IMR-90 (cell line): ENCODE results near the gene APEX1. TPM values are rescaled to one million over a fixed set of nuclear protein-coding genes. Genes with fewer than 3 reads are reported as not detected.

Experiments
- ATAC-seq: fragments of 200-7000 bp; cut with Tn5 transposase; 2 replicates; pipeline ENCODE4 v1.9.1; 2020; ENCODE audit warnings: low read depth, mild to moderate bottlenecking, moderate library complexity
- BruUV-seq: library from RNA; stranded (reverse); fragments of 400-500 nt; replicated peaks from 2 replicates; lab custom pipeline; 2021; lab: Mats Ljungman, UMichigan
- CTCF ChIA-PET: fragments of 300-600 bp; formaldehyde crosslinking; extraction: SDS; loops from one replicate; lab custom pipeline; 2021; ENCODE audit warnings: antibody characterized with exemption; lab: Yijun Ruan, JAX
- POLR2A ChIA-PET: fragments of 300-600 bp; sonication (Branson Sonifier 250); formaldehyde crosslinking; loops from one replicate; lab custom pipeline; 2022; ENCODE audit warnings: antibody characterized with exemption; ENCODE audit not compliant: unreplicated experiment; lab: Charles Lee
- DNase-seq: peaks from one replicate; pipeline ENCODE4 v3.0.0; 2013
- H2AFZ ChIP-seq: replicated peaks from 2 replicates; pipeline ENCODE3; 2013; ENCODE audit warnings: low read length, mild to moderate bottlenecking; ENCODE audit not compliant: poor library complexity
- H2AK5ac ChIP-seq: 2 replicates; pipeline ENCODE4 v1.6.1; 2013; ENCODE audit warnings: low read depth, low read length, inconsistent platforms
- H2AK9ac ChIP-seq: replicated peaks from 2 replicates; pipeline ENCODE3; 2013; ENCODE audit warnings: mild to moderate bottlenecking, low read depth, low read length, moderate library complexity; ENCODE audit not compliant: poor library complexity
- H2BK120ac ChIP-seq: 2 replicates; pipeline ENCODE4 v1.6.1; 2013; ENCODE audit warnings: low read depth, low read length, inconsistent platforms
- H2BK15ac ChIP-seq: 3 replicates; pipeline ENCODE4 v1.6.1; 2013; ENCODE audit warnings: low read depth, low read length, inconsistent platforms
- H2BK20ac ChIP-seq: 2 replicates; pipeline ENCODE4 v1.6.1; 2013; ENCODE audit warnings: low read depth, mild to moderate bottlenecking, inconsistent platforms, low read length, moderate library complexity
- H2BK5ac ChIP-seq: 2 replicates; pipeline ENCODE4 v1.6.1; 2013; ENCODE audit warnings: mild to moderate bottlenecking, low read depth, low read length, inconsistent platforms; ENCODE audit not compliant: poor library complexity, severe bottlenecking
- H3K14ac ChIP-seq: replicated peaks from 2 replicates; pipeline ENCODE4 v1.6.1; 2013; ENCODE audit warnings: low read depth, low read length, inconsistent platforms
- H3K18ac ChIP-seq: 2 replicates; pipeline ENCODE4 v1.6.1; 2013; ENCODE audit warnings: low read depth, low read length, control low read depth
- H3K23ac ChIP-seq: 2 replicates; pipeline ENCODE4 v1.6.1; 2013; ENCODE audit warnings: low read depth, low read length, inconsistent platforms
- H3K27ac ChIP-seq: 2 replicates; pipeline ENCODE4 v1.5.1; 2013; ENCODE audit warnings: mild to moderate bottlenecking, control low read depth, low read length; ENCODE audit not compliant: insufficient read depth
- H3K27me3 ChIP-seq: 2 replicates; pipeline ENCODE4 v1.6.1; 2013; ENCODE audit warnings: low read length; ENCODE audit not compliant: control insufficient read depth, insufficient read depth
- H3K36me3 ChIP-seq: 2 replicates; pipeline ENCODE4 v1.6.1; 2013; ENCODE audit warnings: low read length, mixed read lengths; ENCODE audit not compliant: control insufficient read depth, insufficient read depth
- H3K4ac ChIP-seq: 2 replicates; pipeline ENCODE4 v1.6.1; 2013; ENCODE audit warnings: low read depth, low read length, inconsistent platforms
- H3K4me1 ChIP-seq: 2 replicates; pipeline ENCODE4 v1.6.1; 2013; ENCODE audit warnings: low read length, mixed read lengths; ENCODE audit not compliant: control insufficient read depth, insufficient read depth
- H3K4me2 ChIP-seq: 2 replicates; pipeline ENCODE4 v1.6.1; 2013; ENCODE audit warnings: low read depth, mild to moderate bottlenecking, control low read depth, low read length, moderate library complexity
- H3K4me3 ChIP-seq: 2 replicates; pipeline ENCODE4 v1.5.1; 2013; ENCODE audit warnings: low read depth, mild to moderate bottlenecking, control low read depth, low read length, moderate library complexity; ENCODE audit not compliant: insufficient read depth
- H3K56ac ChIP-seq: 2 replicates; pipeline ENCODE4 v1.6.1; 2013; ENCODE audit warnings: low read length, inconsistent platforms; ENCODE audit not compliant: insufficient read depth; ENCODE audit errors: extremely low read depth
- H3K79me1 ChIP-seq, 2 experiments: 2 replicates each; pipeline ENCODE4 v1.6.1; 2013; ENCODE audit warnings: low read length in 2 of 2, inconsistent platforms in 1 of 2, low read depth in 1 of 2
- H3K9ac ChIP-seq: 2 replicates; pipeline ENCODE4 v1.6.1; 2013; ENCODE audit warnings: low read depth, low read length, control low read depth
- H3K9me1 ChIP-seq: 2 replicates; pipeline ENCODE4 v1.6.1; 2013; ENCODE audit warnings: low read length, inconsistent platforms; ENCODE audit not compliant: insufficient read depth
- H3K9me3 ChIP-seq: 2 replicates; pipeline ENCODE4 v1.6.1; 2013; ENCODE audit warnings: low read length; ENCODE audit not compliant: control insufficient read depth, insufficient read depth
- H4K20me1 ChIP-seq: 2 replicates; pipeline ENCODE4 v1.6.1; 2013; ENCODE audit warnings: low read length, inconsistent platforms; ENCODE audit not compliant: insufficient read depth
- H4K5ac ChIP-seq: 2 replicates; pipeline ENCODE4 v1.6.1; 2013; ENCODE audit warnings: mild to moderate bottlenecking, low read depth, low read length, control low read depth
- H4K8ac ChIP-seq, 2 experiments: 2 replicates each; pipeline ENCODE4 v1.6.1; 2013; ENCODE audit warnings: low read depth in 2 of 2, low read length in 2 of 2, control low read depth in 1 of 2, inconsistent platforms in 1 of 2
- H4K91ac ChIP-seq: 2 replicates; pipeline ENCODE4 v1.6.1; 2013; ENCODE audit warnings: low read depth, low read length, inconsistent platforms; ENCODE audit not compliant: insufficient read depth
- BHLHE40 ChIP-seq: fragments of 150-350 bp; IDR thresholded peaks from 2 replicates; pipeline ENCODE4 v1.6.1; 2016; ENCODE audit warnings: mild to moderate bottlenecking, low read depth, low read length
- CEBPB ChIP-seq: IDR thresholded peaks from 2 replicates; pipeline ENCODE4 v1.6.1; 2012; ENCODE audit warnings: low read depth, low read length, improper control_type of control experiment
- CHD1 ChIP-seq: IDR thresholded peaks from 2 replicates; pipeline ENCODE4 v1.6.1; 2012; ENCODE audit warnings: low read depth, low read length, improper control_type of control experiment
- FOS ChIP-seq: fragments of 150-350 bp; IDR thresholded peaks from 2 replicates; pipeline ENCODE4 v1.6.1; 2016; ENCODE audit warnings: low read depth, low read length
- MAFK ChIP-seq: IDR thresholded peaks from 2 replicates; pipeline ENCODE4 v1.6.1; 2012; ENCODE audit warnings: low read depth, low read length, improper control_type of control experiment
- MAZ ChIP-seq: IDR thresholded peaks from 2 replicates; pipeline ENCODE4 v1.6.1; 2012; ENCODE audit warnings: low read depth, mild to moderate bottlenecking, low read length, improper control_type of control experiment, moderate library complexity, borderline replicate concordance
- MXI1 ChIP-seq: IDR thresholded peaks from 2 replicates; pipeline ENCODE4 v1.6.1; 2012; ENCODE audit warnings: low read depth, mild to moderate bottlenecking, low read length, moderate library complexity, borderline replicate concordance
- NFE2L2 ChIP-seq: fragments of 150-350 bp; IDR thresholded peaks from 2 replicates; pipeline ENCODE4 v1.6.1; 2016; ENCODE audit warnings: low read depth, mild to moderate bottlenecking, low read length
- POLR2A ChIP-seq: IDR thresholded peaks from 2 replicates; pipeline ENCODE4 v1.6.1; 2012; ENCODE audit warnings: mild to moderate bottlenecking, low read depth, low read length
- SMC3 ChIP-seq: fragments of 150-350 bp; IDR thresholded peaks from 2 replicates; pipeline ENCODE4 v1.6.1; 2016; ENCODE audit warnings: low read depth, mild to moderate bottlenecking, antibody characterized with exemption, low read length, moderate library complexity
- WGBS, 2 experiments: methylation state at CpG; one replicate each; pipeline versions ENCODE4 v1.1.5 to v1.1.7; 2013; ENCODE audit warnings: missing lambda C conversion rate in 2 of 2; ENCODE audit not compliant: insufficient read length in 1 of 2; ENCODE audit errors: extremely low coverage in 2 of 2; 5-methylcytosine and 5-hydroxymethylcytosine counted together
- dilution Hi-C: fragments of 300-500 bp; cut with HindIII; formaldehyde crosslinking; loops from one replicate; pipeline ENCODE4 v1.14.3; 2018; ENCODE audit warnings: low sequenced_read_pairs; ENCODE audit not compliant: unreplicated experiment
- in situ Hi-C: fragments of 300-500 bp; cut with MboI; formaldehyde crosslinking; loops from 3 replicates; pipeline ENCODE4 v1.14.3; 2019; ENCODE audit warnings: low sequenced_read_pairs, inconsistent platforms, mixed read lengths
- intact Hi-C: fragments of 100-400 bp; cut with micrococcal nuclease; formaldehyde crosslinking; loops from 2 replicates; pipeline ENCODE4 v1.10.0; 2022
- polyA plus RNA-seq, 3 experiments: library from polyadenylated mRNA; depleted of rRNA; stranded (reverse); fragments of >200 nt; gene quantifications; 2 replicates each; pipeline ENCODE4 v1.2.3, GENCODE V29; 2012; ENCODE audit warnings: low replicate concordance in 1 of 3
- total RNA-seq: library from RNA; depleted of rRNA; stranded (reverse); fragments of >200 nt; gene quantifications from 2 replicates; pipeline ENCODE4 v1.2.3, GENCODE V29; 2012
- TF ChIP-seq, protein P1 (sequence below): fragments of 150-350 bp; IDR thresholded peaks from 2 replicates; pipeline ENCODE4 v1.6.1; 2016; ENCODE audit warnings: low read depth, mild to moderate bottlenecking, low read length, moderate library complexity, borderline replicate concordance
- TF ChIP-seq, protein P2 (sequence below): fragments of 150-350 bp; IDR thresholded peaks from 2 replicates; pipeline ENCODE4 v1.6.1; 2017; ENCODE audit warnings: mild to moderate bottlenecking, antibody characterized with exemption, low read length, low read depth
- TF ChIP-seq, protein P3 (sequence below): conservative IDR thresholded peaks from 2 replicates; pipeline ENCODE4 v1.5.1; 2012; ENCODE audit warnings: mild to moderate bottlenecking, low read depth, low read length, improper control_type of control experiment

Gene APEX1
- total and polyA plus RNA-seq, 2 of the 4 experiments (the other 2 are of a cell fraction), result 125 to 241 TPM

DNA sequence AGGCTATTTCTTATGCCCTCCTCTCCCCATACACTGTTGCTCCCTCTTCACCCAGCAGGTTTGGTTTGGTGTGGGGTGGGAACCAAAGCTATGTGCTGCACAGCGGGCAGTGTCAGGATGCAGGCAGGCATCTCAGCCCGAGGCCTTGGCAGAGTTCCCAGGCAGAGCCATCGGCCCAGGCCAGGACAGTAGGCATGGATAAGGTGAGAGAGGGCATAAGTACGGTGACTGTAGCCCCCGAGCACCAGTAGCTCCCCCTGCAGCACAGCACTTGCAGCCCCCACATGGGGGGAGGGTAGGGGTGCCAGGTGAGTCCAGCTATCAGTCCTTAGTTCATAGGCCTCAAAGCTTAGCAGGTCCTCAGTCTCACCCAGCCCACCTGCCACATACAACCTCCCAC lies 26.2 kb upstream of the APEX1 start:
- dilution Hi-C loops, result no loop called here
- Histone ChIP-seq H3K9me3 (no peaks in the 10 kb centered on the region), H3K56ac (no peak overlapping the region), H4K5ac (no peak overlapping the region), H3K4me2 (no peak overlapping the region), H2AK9ac (no peak overlapping the region), H3K23ac (no peak overlapping the region), H3K27me3 (0 out of 2 replicates have a peak, but pooled peaks cover 1% of the 10 kb centered on the region), H3K27ac (no peak overlapping the region), H2AK5ac (no peak overlapping the region), H3K18ac (no peak overlapping the region), H3K9me1 (no peaks in the 10 kb centered on the region), H3K14ac (no peak overlapping the region), H2AFZ (no peak overlapping the region), H2BK5ac (no peak overlapping the region), H3K36me3 (no peaks in the 10 kb centered on the region), H2BK20ac (no peak overlapping the region), H3K79me1 (no peaks in the 10 kb centered on the region), H4K20me1 (no peaks in the 10 kb centered on the region), H3K4me1 (0 out of 2 replicates have a peak, but pooled peaks cover 2% of the 10 kb centered on the region), H3K9ac (no peak overlapping the region), H3K4me3 (no peak overlapping the region), H3K4ac (no peak overlapping the region), H2BK15ac (no peak overlapping the region), H4K91ac (no peak overlapping the region), H4K8ac (no peak overlapping the region), H2BK120ac (no peak overlapping the region)
- DNase-seq, result no peak
- intact Hi-C loops, result no loop called here
- TF ChIP-seq FOS, result no peak
- TF ChIP-seq BHLHE40, result no peak
- TF ChIP-seq, protein P1, sequence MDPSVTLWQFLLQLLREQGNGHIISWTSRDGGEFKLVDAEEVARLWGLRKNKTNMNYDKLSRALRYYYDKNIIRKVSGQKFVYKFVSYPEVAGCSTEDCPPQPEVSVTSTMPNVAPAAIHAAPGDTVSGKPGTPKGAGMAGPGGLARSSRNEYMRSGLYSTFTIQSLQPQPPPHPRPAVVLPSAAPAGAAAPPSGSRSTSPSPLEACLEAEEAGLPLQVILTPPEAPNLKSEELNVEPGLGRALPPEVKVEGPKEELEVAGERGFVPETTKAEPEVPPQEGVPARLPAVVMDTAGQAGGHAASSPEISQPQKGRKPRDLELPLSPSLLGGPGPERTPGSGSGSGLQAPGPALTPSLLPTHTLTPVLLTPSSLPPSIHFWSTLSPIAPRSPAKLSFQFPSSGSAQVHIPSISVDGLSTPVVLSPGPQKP, result no peak
- TF ChIP-seq, protein P2, sequence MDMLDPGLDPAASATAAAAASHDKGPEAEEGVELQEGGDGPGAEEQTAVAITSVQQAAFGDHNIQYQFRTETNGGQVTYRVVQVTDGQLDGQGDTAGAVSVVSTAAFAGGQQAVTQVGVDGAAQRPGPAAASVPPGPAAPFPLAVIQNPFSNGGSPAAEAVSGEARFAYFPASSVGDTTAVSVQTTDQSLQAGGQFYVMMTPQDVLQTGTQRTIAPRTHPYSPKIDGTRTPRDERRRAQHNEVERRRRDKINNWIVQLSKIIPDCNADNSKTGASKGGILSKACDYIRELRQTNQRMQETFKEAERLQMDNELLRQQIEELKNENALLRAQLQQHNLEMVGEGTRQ, result no peak
- TF ChIP-seq MAZ, result no peak
- no peak for TF ChIP-seq MAFK
- no peak for TF ChIP-seq CEBPB
- TF ChIP-seq CHD1, result no peak
- TF ChIP-seq NFE2L2, result no peak
- no peak for TF ChIP-seq SMC3
- TF ChIP-seq MXI1, result no peak
- no peak for TF ChIP-seq POLR2A
- TF ChIP-seq, protein P3, sequence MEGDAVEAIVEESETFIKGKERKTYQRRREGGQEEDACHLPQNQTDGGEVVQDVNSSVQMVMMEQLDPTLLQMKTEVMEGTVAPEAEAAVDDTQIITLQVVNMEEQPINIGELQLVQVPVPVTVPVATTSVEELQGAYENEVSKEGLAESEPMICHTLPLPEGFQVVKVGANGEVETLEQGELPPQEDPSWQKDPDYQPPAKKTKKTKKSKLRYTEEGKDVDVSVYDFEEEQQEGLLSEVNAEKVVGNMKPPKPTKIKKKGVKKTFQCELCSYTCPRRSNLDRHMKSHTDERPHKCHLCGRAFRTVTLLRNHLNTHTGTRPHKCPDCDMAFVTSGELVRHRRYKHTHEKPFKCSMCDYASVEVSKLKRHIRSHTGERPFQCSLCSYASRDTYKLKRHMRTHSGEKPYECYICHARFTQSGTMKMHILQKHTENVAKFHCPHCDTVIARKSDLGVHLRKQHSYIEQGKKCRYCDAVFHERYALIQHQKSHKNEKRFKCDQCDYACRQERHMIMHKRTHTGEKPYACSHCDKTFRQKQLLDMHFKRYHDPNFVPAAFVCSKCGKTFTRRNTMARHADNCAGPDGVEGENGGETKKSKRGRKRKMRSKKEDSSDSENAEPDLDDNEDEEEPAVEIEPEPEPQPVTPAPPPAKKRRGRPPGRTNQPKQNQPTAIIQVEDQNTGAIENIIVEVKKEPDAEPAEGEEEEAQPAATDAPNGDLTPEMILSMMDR, result no peak
- WGBS, 2 experiments, result 50% methylated on average over 2 of the region's 5 CpGs; no CpG with 5 or more reads in 1 of the 2 experiments
- ChIA-PET CTCF (no interaction called here), POLR2A (no interaction called here)
- ATAC-seq, result no peak
- BruUV-seq, result no TSS peak
- in situ Hi-C loops, result no loop called here
